GM19455 (cell line): ENCODE results near the gene JUP.

ENCODE experiments used
- ATAC-seq: cut with Tn5 transposase; IDR thresholded peaks from one replicate; pipeline ENCODE4 v1.9.1; 2021; ENCODE audit not compliant: unreplicated experiment

Gene JUP

DNA sequence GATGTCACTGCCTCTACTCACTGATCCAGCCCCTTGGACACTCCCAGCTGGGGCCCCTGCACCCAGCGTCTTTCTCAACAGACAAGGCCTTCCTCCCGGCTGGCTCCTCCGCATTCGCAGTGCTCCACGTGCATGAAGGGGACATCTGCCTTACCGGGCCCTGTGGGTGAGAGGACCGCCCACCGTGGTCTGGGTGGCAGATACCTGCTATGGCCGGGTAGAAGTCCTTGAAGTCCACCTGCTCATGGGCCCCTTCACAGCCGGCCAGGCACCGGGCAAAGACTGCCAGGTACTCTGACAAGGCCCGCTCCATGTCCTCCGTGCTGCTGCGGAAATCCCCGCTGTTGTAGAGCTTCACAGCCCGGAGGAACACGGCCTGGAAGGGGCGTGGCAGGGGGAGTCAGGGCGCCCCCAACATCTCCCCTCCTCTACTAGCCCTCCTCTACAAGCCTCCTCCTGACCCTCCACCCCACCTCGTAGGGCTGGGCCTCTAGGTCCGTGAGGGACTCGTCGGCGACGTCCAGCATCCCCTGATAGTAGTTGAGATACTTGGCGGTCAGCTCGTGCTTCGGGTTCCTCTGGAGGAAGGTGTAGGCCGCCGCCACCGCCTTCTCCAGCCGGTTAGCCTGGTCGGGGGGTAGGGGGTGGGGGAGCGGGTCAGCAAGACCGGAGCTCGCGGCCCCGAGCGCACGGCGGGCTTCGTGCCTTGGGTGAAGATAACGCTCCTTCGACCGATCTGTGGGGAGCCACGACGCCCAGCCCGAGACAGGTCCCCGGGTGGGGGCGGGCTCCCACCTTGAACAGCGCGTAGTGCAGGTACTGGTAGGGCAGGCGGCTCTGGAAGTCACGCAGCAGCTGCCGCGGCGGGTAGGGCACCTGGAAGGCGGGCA lies 24.4 kb upstream of the JUP start:
- ATAC-seq, result no peak

DNA sequence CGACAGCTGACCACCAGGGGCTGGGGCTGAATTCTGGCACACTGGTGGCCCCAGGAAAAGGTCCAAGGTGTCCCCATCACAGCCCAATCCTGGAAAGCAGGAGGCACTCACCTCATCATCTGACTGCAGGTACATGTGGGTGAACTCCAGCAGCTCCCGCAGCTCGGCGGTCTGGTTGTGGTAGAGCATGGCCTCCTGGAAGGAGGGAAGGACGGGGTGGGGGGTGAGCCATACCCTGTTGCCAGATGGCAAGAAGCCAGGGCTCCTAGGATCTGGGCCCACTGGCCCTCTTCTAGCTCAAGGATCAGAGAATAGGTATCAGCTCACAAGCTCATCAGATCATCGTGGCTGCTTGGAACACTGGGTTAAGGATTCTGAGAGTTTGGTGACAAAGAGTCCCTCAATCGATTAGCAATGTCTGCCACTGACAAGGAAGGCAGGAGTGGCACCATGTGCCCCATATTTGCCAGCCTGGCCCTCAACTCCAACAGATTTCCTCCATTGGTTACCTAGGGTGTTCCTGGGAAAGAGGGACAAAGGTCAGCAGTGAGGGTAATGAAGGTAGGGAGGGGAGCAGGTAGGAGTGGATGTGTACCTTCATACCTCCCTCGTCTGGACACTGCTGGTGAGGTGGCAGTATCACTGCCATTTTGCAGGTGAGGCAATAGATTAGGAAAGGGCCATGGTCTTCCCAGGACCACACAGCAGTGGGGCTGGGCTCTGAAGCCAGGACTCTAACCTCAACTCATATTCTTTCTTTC lies 20.4 kb upstream of the JUP start:
- ATAC-seq, result no peak

DNA sequence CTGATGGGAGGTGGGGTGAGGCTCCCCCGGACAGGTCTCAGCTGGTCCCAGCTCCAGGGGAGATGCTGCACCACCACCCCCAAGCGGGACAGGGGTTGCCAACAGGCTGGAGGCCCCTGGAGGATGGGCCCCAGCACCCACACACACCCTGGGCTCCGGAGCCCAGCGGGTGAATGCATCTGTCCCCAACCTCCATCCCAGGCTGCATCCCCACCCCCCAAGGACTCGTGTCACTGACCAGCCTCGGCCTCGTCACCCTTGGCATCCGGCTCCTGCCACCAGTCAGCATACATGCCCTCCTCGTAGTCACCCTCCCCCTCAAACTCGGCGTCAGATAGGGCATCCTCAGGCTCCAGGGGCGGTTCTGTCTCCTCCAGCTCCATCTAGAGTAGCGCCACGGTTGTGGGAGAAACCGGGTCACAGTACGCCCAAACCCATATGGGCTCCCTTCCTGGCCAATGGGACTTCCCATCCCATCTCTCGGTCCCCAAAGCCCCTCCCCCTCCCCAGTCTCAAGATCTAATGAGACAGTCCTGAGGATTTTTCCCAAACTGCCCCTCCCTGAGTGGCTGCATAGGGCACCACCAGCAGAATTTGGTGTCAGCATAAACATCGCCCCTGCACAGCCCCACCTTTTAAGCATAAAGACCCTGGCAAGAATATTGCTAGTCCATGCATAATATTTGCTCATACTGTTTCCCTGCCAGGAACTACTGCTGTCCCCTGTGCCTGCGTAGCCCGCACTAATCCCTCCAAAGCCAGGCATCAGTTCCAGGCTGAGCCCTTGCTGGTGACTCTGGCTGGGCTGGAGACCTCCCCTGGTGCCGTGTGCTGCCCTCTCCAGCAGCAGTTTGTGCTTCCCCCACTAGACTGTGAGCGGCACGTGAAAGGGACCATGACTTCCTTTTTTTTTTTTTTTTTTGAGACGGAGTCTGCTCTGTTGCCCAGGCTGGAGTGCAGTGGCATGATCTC lies 16.8 kb upstream of the JUP start:
- ATAC-seq, result no peak

DNA sequence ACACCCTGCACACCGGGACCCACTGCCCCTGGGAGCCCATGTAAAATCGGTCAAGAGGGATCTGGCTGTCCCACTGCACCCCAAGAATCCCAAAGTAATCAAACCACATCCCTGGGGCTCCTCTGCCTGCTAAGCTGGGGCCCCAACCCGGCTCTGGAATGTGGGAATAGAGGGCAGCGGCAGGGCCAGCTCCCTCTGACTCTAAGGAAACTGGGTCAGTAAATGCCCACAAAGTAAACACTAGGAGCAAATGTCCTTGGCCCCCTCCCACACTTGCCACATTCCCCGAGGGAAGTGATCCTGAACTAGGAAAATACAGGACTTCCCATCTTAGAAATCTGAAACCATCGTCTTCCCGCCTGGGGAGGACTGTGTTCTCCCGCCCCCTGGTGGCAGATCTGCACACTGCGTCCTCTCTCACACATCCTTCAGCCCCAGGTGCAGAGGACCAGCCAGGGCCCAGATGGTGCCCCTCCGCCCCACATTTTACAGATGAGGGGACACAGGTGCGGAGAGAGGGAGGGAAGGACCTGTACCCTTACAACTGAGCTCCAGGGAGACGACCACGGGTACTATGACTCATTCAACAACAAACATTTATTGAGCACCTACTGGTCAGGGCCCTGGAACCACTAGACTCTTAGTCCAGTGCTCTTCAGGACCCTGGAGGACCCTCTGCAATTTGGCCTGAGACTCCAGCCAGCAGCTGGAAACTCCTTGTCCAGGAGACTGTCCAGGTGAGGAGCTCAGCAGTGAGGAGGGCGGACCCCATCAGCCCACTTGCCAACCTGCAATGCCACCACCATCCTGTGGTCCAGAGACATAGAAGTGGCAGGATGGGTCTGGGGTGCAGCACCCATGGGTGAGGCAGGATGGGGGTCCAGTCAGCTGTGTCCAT lies 15.1 kb upstream of the JUP start:
- no peak for ATAC-seq

DNA sequence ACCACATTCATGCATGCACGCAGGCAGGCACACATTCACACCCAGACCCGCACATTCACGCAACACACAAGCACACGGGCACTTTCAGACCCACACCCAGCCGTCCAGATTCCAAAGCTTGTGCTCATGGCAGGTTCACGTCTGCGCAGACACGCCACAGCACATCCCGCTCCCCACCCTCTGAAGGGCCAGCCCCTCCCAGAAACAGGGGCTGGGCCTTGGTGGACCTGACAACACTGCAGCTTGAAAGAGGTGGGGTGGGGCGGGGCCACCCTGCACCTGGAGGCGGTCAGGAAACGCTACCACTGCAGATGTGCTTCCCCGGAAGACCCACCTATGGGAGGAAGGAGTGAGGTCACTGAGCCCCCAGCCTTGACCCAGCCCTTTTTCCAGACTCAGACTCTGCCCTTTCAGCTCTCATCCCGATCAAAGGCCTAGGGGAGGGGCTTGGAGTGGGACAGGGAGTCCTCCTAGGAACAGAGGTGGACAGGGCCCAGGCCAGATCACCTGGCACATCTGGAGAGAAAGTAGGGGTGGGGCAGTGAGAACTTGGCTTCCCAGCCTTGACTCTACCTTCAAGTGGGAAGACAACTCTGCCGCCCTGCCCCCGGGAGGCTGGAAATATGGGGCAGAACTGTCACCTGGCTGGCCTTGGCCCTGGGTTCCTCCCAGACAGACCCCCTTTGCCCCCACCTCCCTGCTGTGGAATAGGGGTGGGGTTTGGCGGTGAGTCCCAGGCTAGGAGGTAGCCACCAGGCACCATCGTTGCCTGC lies 14.3 kb upstream of the JUP start:
- ATAC-seq, result no peak

DNA sequence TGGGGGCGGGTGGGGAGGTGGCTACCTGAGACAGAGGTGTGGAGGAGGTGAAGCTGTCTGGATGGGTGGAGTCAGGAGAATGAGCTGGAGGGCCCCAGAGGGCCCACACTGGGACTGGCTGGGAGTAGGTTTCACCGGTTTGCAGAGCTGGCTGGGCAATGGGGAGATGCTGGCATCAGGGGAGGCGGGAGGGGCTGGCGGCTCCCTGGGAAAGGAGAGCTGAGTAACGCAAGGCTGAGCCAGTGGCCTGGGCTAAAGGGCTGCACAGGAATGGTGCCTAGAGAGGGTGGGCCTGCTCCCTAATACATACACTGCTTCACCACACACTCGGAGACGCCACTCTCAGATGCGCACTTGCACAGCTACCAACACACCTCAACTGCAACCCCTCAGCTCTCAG lies 12.9 kb upstream of the JUP start:
- ATAC-seq, result no peak

DNA sequence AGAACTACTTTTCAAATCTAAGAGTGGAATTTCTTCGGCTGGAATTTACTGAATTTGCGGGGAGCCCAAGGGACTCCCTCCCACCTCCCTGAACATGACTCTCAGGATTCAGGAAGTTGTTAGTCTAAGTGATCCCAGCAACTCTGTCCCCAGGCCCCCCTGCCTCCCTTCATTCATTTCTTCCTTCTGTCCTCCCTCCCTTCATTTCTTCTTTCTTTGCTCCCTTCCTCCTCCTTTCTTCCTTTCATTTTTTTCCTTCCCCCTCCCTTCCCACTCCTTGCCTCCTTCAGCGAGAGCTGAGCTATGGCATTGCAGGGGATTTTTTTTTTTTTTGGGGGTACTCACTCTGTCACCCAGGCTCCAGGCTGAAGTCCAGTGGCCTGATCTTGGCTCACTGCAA lies 10.9 kb upstream of the JUP start:
- no peak for ATAC-seq

DNA sequence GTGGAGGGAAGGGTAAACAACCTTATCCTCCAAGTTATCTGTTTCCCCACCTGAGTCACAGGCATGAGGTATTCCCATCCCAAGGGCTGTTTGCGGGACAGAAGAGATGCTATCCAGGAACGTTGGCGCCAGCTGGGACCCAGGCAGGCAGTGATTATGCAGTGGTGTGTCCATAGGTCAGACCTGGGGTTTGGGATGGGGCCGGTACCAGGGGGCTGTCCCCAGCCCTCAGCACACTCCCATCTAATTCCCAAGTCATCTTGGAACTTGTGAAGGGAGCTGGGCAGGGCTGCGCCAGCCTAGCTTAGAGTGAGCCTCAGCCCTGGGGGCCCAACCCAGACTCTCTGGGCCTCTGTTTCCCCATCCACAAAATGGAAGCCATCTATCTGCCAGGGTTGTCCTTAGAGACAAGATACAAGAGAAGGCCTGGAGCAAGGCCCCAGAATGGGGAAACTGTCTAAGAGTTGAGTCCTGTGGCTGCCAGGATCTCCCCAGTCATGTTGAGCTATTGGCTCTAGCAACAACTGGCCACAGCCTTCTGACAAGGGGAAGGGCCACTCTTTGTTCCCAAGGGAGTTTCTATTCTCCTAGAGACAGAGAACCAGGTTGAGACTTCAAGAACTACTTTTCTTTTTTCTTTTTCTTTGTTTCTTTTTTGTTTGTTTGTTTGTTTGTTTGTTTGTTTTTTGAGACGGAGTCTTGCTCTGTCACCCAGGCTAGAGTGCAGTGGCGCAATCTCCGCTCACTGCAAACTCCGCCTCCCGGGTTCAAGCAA lies 9.8 kb upstream of the JUP start:
- no peak for ATAC-seq

DNA sequence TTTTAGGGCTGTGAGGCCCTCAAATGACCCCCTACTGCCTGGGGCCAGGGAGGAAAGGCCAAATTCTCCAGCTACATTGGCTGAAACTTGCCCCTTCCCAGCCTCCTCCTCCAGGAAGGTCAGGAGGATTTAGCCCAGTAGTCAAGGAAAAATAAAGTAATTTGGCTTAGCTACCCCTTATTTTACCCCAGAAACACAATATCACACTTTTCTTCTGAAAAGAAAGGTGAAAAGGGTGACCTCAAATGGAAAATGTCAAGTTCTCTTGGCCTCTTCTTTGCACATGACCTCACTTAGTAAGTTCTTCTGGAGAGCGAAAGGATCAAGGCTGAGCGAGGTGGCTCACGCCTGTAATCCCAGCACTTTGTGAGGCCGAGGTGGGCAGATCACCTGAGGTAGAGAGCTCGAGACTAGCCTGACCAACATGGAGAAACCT lies 8.0 kb upstream of the JUP start:
- ATAC-seq, result no peak

DNA sequence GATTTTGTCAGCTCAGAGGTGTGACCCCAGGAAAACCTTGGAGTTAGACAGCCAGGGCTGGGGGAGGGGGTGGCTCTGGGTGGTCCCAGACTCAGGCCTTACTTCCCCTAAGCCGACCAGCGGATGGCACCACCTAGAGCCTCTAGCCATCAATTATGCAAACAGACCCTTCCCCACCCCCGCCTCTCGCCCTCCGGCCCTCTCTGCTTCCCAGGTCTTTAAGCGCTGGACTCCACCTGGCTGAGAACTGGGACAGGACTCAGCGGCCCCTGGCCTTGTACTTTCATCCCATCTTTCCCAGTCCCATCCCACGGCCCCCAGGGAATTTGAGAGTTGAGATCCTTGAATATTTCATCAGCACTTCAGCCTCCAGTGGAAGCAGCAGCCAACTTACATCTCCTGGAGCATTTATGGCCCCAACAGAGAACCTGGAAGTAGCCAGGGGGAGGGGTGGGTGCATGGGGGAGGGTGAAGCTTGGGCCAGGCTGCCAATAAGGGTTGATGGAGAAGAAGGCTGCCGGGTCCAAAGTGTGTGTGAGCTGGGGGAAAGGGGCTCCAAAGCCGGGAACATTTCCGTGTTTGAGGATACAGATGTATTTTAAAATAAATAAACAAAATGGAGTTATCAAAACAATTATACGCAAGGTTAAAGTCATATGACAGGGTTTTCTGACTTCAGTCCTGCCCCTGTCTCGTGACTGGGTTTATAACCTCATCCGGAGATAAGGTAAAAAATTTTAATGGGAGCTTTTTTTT lies 7.5 kb upstream of the JUP start:
- ATAC-seq, result no peak

DNA sequence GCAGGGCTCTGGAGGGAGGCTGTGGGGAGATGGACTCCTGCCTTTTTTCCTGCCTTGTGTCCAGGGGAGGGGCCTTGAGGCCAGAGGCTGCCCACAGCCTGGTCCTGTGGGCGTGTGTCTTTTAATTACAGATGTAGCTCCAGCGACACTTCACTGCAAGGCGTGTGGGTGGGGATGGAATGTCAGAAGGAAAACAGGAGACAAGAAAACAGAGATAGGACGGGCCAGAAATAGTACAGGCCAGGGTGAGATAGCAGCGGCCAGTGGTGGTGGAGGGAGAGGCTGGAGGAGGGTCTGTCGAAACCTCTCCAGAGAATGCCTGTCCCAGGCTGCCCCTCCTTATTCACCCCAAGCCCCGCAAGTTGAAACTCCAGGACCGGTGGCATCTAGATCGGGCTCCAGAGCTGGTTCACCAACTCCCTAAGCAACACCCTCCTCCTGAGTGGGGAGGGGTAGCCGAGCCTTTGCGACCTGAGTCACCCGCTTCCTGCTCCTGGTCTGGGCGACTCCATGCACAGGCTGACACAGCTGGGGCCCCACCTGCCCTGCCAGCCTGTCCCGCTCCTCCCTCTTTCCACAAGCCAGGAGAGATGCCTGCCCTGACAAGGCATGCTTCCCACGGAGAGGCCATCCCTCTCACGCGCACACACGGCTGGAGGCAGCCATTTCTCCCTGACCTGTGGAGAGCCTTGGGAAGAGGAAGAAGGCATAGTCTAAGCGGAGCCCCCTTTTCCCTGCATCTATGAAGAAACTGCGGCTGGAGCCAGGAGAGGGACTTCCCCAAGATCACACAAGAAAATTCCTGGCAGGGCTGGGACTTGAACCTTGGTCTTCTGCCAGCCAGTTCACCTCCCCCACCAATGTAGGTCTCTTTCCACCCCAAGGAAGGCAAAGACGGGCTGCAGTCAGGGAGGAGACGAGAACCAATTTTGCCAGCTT lies 6.6 kb upstream of the JUP start:
- no peak for ATAC-seq

DNA sequence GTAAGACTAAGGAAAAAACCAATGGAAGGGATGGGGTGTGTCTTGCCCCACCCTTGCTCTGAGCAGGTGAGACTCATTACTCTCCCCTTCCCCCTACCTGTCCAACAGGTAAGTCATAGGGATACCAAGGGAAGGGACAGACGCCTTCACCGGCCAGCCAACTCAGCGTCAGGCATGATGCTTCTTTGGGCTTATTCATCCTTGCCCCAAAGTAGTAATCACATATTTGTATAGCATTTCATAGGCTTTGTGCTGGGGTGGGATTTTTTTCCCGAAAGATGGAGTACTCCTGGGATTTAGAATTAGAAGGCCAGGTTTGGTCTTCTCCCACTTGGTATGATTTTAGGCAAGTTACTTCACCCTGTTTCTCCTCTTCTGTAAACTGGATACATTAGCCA lies 509 bp upstream of the JUP start:
- no peak for ATAC-seq

DNA sequence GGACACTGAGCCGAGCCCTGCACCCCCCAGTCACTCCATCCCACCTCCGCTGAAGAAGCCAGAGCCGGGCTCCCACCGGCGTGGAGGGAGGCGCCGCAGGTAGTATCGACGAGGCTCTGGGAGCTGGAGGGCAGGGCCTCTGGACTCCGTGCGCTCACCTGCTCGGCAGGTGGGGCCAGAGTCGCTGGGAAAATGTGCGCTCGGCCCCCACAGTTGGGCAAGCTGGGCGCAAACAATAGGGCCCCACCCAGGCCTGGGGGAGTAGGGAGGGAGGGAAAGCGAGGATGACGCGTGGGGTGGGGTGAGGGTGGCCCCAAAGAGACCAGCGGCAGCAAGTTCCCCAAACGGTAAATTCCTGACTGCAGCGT lies 668 bp downstream of the JUP start:
- ATAC-seq, result no peak

DNA sequence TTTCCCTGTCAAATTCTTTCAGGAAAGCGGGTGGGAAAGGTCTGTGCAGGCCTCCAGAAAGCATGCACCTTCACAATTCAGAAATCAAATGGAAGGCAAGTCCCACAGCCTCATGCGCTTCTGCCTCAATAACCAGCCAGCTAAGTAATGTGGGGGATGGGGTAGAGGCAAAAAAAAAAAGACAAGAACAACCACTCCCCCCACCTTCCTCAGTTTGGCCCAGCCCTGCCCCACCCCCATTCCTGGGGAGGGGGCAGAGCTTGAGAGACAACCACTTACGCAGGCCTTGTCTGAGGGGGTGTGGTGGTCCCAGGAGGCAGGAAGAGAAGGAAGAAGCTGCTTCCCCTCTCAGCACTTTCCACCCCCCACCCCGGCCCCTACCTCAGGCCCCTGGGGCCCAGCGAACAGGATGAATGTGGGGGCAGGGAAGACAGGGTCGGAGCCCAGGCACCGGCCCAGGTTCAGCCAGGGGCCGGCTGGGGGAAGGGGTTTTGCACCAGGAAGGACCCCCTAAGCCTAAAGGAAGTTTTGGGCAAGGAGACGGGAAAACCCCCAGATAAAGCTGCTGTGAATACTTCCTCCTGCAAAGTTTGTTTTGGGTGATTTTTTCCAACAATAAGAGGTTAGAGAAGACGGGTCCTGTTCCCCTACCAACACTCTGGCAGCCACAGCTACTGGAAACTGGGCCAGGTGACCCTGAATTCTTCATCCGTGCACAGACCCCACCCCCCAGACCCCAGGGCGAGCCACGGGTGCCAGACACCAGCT lies 1.2 kb downstream of the JUP start:
- ATAC-seq, result no peak

DNA sequence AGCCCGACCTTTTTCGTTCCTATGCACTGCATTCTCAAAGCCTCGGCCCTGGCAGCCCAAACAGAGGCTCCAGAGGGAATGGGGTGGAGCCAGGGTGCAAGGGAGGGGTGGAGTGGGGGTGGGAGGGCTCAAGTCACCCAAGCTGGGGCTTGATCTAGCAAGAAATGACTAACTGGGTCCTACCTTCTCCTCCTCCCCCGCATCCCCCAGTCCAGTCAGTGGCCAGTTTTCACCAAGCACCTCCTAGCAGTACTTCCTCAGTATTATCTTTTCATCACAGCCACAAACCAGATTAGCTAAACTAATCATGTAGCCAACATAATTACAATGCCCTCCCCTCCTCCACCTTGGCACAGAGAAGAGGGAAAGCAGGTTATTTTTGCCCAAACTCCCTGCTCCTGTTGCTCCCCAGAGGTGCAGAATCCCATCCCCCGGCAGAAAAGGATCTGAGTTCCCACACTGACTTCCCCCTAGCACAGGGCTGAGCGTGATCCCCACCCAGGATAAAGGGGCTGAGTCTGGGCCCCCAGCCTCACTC lies 2.2 kb downstream of the JUP start:
- no peak for ATAC-seq

DNA sequence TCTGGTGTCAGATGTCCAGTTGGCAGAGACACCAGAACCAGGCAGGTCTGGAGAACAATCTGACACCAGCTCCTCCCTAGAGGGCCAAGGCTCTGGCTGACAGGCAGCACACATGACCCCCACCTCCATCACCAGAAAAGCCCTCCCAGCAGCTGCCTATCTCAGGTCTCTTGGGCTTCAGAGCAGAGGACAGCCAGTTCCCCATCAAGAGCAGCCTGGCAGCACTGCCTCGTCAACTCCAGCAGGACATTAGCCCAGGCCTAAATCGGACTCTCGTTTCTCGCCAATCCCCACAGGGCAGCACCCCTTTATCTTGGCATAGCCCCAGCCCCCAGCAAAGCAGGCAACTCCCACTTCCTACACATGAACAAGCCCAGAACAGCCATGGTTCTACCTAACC lies 4.4 kb downstream of the JUP start:
- ATAC-seq, result no peak
